ENCODE data around the gene OPRL1.
"Not testable (repeated sequence)": the region's sequence is repeated elsewhere in the genome, so short reads cannot be mapped to it uniquely, and the experiment has no call there.

OPRL1 gene

DNA sequence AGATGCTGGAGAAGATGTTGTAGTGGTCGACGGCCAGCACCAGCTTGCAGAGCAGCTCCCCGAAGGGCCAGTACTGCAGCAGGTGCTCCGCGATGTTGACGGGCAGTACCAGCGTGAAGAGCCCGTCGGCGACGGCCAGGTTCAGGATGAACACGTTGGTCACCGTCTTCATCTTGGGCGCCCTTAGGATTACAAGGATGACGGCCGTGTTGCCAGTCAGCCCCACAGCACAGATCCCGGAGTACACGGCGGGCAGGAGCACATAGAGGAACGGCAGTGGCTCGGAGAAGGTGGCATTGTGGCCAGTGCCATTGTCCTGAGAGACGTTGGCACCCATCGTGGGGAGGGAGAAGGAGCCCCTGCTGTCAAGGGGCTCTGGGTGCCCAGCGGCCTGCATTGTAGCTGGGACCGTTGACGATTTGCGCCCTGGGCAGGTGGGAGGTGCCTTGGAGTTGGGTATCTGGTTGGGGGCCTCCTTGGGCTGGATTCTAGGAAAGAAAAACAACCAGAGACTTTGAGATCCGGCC lies 26.6 kb downstream of the OPRL1 start:
- no peak for DNase-seq

- DNase-seq = no peak
Observed at GRCh38 chr20:64106981-64107735, 27.3 kb downstream of the OPRL1 start, which contains the start of gene NPBWR2. NPBWR2 (minus strand) TSS chr20:64107565; CDS start chr20:64106831, 734 bp downstream.

- no peak for DNase-seq
Observed at GRCh38 chr20:64107736-64108457, 28.0 kb downstream of the OPRL1 start.

GRCh38 chr20:64108731-64109681 lies 29.1 kb downstream of the OPRL1 start:
- no peak for DNase-seq

GRCh38 chr20:64109831-64110391 lies 30.0 kb downstream of the OPRL1 start:
- DNase-seq = no peak

GRCh38 chr20:64110411-64111068 lies 30.7 kb downstream of the OPRL1 start:
- no peak for DNase-seq

- DNase-seq = no peak
Observed at GRCh38 chr20:64111841-64112641, 32.2 kb downstream of the OPRL1 start.

DNA sequence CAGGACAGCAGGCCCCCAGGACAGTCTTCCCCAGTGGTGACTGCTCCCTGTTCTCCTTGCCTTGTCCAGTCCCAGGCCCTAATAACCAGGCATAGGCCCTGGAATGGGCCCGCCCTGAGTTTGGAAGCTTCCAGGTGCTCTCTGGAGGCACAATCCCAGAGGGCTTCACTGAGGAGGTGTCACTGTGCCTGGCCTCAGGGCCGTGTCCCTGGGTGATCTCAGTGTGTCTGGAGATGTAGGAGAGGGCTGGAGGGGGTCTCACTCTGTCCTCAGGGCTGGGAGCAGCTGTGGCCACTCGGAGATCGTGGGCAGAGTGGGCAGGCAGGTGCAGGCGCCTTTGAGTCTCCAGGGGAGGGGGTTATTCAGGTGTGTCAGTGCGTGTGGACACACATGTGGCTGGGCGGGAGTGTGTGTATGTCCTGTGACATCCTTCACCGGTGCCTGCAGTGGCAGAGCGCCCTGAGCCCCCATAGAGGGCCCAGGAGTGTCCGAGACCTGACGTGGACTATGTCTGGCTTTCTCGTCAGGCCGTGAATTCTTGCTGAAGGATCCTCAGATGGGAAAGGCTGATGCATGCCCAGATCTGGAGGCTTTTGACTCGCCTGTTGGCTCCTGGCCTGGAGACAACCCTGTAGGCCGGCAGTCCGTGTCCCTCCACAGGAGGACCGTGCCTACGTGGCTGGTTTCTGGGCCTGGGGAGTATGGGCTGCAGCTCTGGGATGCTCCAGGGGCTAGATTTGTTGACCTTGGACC lies 33.0 kb downstream of the OPRL1 start:
- DNase-seq = no peak

DNA sequence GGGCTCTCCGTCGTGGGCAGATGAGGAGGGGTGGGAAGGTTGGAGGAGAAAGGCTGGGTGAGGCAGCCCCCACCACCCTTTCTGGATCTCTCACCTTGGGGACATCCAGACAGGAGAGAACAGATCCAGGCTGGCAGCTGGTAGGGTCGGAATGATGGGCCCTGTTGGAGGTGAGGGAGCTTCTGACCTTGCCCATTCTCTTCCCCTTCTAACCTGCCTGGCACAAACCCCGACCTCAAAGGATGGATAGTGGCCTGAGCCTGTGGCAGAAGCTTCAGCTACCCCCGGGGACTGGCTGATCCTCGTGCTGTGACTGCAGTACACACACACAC lies 33.5 kb downstream of the OPRL1 start:
- no peak for DNase-seq

- DNase-seq = no peak
Observed at GRCh38 chr20:64113796-64114355, 34.0 kb downstream of the OPRL1 start.

DNA sequence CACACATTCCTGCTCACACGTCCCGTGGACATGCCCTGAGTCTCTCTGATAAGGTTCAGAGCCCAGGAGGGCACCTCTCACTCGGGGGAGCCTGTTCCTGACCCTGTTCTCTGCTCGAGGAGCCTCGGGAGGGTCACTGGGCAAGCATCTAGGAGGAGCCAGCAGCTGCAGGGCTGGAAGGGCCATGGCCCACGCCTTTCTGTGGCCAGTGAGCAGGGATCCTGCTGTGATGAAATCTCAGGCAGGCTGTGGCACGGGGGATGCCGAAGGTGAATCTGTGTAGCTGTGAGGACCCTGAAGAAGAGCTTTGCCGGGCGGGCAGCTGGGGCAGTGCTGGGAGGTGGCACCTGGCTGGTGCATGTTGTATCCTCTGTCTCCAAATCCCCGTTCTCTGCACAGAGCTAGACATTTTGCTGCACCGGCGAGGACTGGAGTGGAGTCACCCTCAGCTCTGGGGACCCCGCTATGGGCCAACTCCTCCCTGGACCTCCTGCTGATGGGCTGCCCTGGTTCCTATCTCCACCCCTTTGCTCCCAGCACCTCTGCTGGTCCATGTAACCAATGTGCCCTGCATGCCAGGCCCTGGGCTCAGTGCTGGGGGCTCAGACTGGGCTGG lies 34.6 kb downstream of the OPRL1 start:
- DNase-seq = no peak

DNA sequence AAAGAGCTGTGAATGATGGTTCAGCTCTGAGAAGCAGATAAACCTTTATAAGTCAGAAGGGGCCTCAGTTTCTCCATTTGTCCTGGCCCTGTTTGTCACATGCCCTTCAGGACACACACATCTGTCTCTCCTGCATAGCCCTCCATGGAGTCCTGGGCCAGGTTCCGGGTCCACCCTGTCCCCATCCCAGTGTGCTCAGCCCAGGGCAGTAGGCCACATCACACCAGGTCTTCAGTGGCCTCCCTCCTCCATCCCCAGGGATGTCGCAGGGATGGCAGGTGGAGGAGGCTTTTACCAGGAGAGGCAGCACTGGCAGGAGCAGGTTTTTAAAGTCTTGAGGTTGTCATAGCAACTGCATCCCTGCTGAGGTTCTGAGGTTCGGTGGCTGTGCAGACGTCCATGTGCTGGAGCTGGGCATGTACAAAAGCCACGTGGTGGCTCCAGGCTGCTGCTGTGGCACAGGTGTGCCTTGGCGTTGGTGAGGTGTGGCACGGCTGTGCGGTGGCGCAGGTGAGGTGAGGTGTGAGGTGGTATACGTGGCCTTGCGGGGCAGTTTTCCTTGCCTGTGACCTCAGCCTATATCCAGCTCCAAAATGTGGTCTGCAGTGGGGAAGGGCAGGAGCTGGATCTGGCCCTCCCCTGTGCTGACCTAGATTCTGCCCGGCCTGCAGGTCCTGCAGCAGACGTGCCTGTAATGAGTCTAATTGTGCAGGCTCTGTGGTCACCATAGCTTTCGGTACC lies 35.5 kb downstream of the OPRL1 start:
- DNase-seq = no peak

DNA sequence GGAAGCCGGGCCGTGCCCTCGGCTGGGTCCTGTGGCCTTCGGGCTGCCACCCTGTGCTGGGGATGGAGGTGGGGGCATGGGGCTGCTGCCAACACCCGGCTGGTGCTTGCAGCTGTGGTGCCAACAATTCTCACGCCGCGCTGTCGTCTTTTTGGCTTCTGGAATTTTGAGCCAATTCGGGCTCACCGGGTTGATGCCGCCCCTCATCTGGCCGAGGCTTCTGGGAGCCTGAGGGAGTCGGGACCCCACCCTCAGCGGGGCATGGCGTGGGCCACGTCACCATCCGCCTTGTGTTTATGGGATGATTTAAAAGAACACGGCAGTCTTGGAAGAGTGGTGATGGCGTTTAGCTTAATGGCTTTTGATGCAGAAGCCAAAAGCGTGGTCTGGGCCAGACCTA lies 36.1 kb downstream of the OPRL1 start:
- DNase-seq = no peak

- DNase-seq = no peak
Observed at GRCh38 chr20:64116541-64117431, 36.9 kb downstream of the OPRL1 start.

DNA sequence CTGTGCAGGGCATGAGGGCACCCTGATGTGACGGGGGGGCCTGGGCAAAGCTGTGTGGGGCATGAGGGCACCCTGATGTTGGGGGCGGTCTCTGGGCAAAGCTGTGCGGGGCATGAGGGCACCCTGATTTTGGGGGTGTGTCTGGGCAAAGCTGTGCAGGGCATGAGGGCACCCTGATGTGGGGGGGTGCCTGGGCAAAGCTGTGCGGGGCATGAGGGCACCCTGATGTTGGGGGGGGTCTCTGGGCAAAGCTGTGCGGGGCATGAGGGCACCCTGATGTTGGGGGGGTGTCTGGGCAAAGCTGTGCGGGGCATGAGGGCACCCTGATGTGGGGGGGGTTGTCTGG lies 37.5 kb downstream of the OPRL1 start:
- DNase-seq = not testable (repeated sequence)

DNA sequence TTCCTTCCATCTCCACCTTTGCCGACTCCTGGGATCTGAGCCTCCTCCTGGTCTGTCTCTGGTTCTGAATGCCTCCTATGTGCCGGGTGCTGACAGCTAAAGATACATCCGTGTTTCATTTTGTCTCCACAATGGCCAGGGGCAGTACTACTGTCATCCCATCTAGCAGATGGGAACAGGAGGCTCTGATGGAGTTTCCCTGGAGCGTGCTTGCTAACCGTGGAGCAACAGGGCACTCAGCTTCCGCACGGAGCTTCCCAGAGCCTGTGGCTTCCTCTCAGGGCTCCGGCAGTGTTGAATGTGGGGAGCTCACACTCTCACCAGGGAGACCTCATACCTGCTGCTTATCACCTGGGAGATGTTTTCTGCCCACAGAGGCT lies 39.4 kb downstream of the OPRL1 start:
- no peak for DNase-seq

DNA sequence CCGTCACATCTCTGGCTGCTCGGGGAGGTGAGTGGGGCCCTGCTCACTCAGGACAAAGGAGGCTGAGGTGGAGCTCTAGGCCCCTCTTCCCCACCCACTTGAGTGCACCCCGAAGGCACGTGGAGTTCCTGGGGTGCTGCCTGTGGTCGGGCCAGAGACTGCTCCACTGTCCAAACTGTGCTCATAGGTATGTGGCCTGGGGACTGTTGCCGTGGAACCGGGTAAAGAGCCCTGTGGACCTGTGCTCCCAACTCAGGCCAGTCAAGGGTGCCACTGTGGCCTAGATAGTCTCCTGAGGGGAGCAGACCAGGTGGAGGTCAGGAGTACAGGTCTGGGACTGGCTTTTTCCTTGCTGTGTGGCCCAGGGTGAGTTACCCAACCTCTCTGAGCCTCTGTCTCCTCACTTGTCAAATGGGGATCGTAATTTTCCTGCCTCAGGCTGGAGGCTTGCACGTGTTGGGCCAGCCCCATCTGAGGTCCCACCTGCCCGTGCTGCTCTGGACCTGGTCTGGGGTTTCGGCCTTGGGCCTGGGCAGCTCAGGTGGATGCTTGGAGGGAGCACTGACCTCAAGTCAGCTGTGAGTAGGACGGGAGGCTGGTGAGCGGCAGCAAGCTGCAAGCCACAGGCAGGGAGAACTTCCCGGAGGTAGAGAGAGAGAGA lies 39.9 kb downstream of the OPRL1 start:
- DNase-seq = no peak

GRCh38 chr20:64121586-64121985 lies 41.7 kb downstream of the OPRL1 start:
- no peak for DNase-seq
